ENCODE data around the gene ZNF761.
"Not testable (repeated sequence)": the region's sequence is repeated elsewhere in the genome, so short reads cannot be mapped to it uniquely, and the experiment has no call there.

Gene ZNF761

GRCh38 chr19:53424968-53425597, 6.7 kb upstream of the ZNF761 start:
- DNase-seq (ENCODE audit: insufficient read length, low spot score) (peak; percentile 59), FAIRE-seq (no peak)
- TF ChIP-seq POLR2A (IDR thresholded peaks at IDR 0.05; ENCODE audit: low read depth, low read length): no peak

GRCh38 chr19:53432088-53432661, 391 bp downstream of the ZNF761 start:
- no peak for FAIRE-seq
- no peak for DNase-seq (ENCODE audit: insufficient read length, low spot score)
- no peak for TF ChIP-seq POLR2A (IDR thresholded peaks at IDR 0.05; ENCODE audit: low read depth, low read length)

- FAIRE-seq; DNase-seq (ENCODE audit: insufficient read length, low spot score): not testable (repeated sequence)
Observed at GRCh38 chr19:53443809-53444208, 12.0 kb downstream of the ZNF761 start.

- FAIRE-seq; DNase-seq (ENCODE audit: insufficient read length, low spot score): not testable (repeated sequence)
Observed at GRCh38 chr19:53447196-53447595, 15.4 kb downstream of the ZNF761 start.

GRCh38 chr19:53455828-53456227, 24.0 kb downstream of the ZNF761 start:
- DNase-seq (ENCODE audit: insufficient read length, low spot score): no peak
- TF ChIP-seq POLR2A (IDR thresholded peaks at IDR 0.05; ENCODE audit: low read depth, low read length): no peak
- no peak for FAIRE-seq

- not testable (repeated sequence) for DNase-seq (ENCODE audit: insufficient read length, low spot score); FAIRE-seq
Observed at GRCh38 chr19:53460131-53460721, 28.4 kb downstream of the ZNF761 start.

GRCh38 chr19:53461866-53462265, 30.1 kb downstream of the ZNF761 start:
- TF ChIP-seq POLR2A (IDR thresholded peaks at IDR 0.05; ENCODE audit: low read depth, low read length): no peak
- FAIRE-seq (peak; percentile 68), DNase-seq (ENCODE audit: insufficient read length, low spot score) (no peak)

GRCh38 chr19:53462861-53463260, 31.1 kb downstream of the ZNF761 start:
- TF ChIP-seq POLR2A (IDR thresholded peaks at IDR 0.05; ENCODE audit: low read depth, low read length): no peak
- FAIRE-seq (no peak), DNase-seq (ENCODE audit: insufficient read length, low spot score) (no peak)

GRCh38 chr19:53463263-53463662, 31.5 kb downstream of the ZNF761 start:
- no peak for DNase-seq (ENCODE audit: insufficient read length, low spot score)
- FAIRE-seq: no peak
- no peak for TF ChIP-seq POLR2A (IDR thresholded peaks at IDR 0.05; ENCODE audit: low read depth, low read length)

GRCh38 chr19:53466726-53467484, 35.1 kb downstream of the ZNF761 start:
- TF ChIP-seq POLR2A (IDR thresholded peaks at IDR 0.05; ENCODE audit: low read depth, low read length): no peak
- FAIRE-seq (no peak), DNase-seq (ENCODE audit: insufficient read length, low spot score) (no peak)

GRCh38 chr19:53467485-53468262, 35.9 kb downstream of the ZNF761 start, which contains the start of gene ZNF813:
TSS of gene ZNF813 (plus strand) at chr19:53467733. CDS start at chr19:53483823, 16,090 bp downstream.
- DNase-seq (ENCODE audit: insufficient read length, low spot score) (peak; percentile 87), FAIRE-seq (no peak)
- peak; percentile 83 for TF ChIP-seq POLR2A (IDR thresholded peaks at IDR 0.05; ENCODE audit: low read depth, low read length)

- DNase-seq (ENCODE audit: insufficient read length, low spot score); FAIRE-seq: not testable (repeated sequence)
Observed at GRCh38 chr19:53468628-53469027, 36.8 kb downstream of the ZNF761 start.

- TF ChIP-seq POLR2A (IDR thresholded peaks at IDR 0.05; ENCODE audit: low read depth, low read length): no peak
- no peak for FAIRE-seq
- DNase-seq (ENCODE audit: insufficient read length, low spot score): no peak
Observed at GRCh38 chr19:53471916-53472315, 40.1 kb downstream of the ZNF761 start.

- not testable (repeated sequence) for FAIRE-seq; DNase-seq (ENCODE audit: insufficient read length, low spot score)
Observed at GRCh38 chr19:53474832-53475231, 43.0 kb downstream of the ZNF761 start.

- not testable (repeated sequence) for FAIRE-seq; DNase-seq (ENCODE audit: insufficient read length, low spot score)
Observed at GRCh38 chr19:53475470-53475869, 43.7 kb downstream of the ZNF761 start.

GRCh38 chr19:53483751-53484150, 52.0 kb downstream of the ZNF761 start:
- not testable (repeated sequence) for DNase-seq (ENCODE audit: insufficient read length, low spot score); FAIRE-seq

Data from H54 (cell line).